HepG2 (cell line): Measurements from ENCODE around the gene CD28. TPM values are rescaled to one million over a fixed set of nuclear protein-coding genes. Genes with fewer than 3 reads are reported as not detected.

Source experiments
- ATAC-seq: fragments of 200-7000 bp; cut with Tn5 transposase; 3 replicates; pipeline ENCODE4 v1.9.1; 2020; ENCODE audit warnings: mild to moderate bottlenecking, moderate library complexity
- BruUV-seq: library from RNA; stranded (reverse); fragments of 400-500 nt; replicated peaks from 2 replicates; lab custom pipeline; 2021; lab: Mats Ljungman, UMichigan
- CTCF ChIA-PET: fragments of 300-600 bp; formaldehyde crosslinking; extraction: SDS; loops from one replicate; lab custom pipeline; 2021; ENCODE audit warnings: low total read pairs, inconsistent platforms, low intra/inter-chr PET ratio; lab: Yijun Ruan, JAX
- POLR2A ChIA-PET: fragments of 350-600 bp; sonication (Branson Sonifier 250); formaldehyde crosslinking; loops from one replicate; lab custom pipeline; 2020; ENCODE audit warnings: antibody characterized with exemption, inconsistent platforms; lab: Yijun Ruan, JAX
- DNase-seq: peaks from one replicate; pipeline ENCODE4 v3.0.0-alpha.2; 2015; ENCODE audit warnings: low spot score
- FAIRE-seq: peaks from 3 replicates; lab custom pipeline; 2011; peaks lifted over from hg19 to GRCh38; lab: Jason Lieb, UNC
- H2AFZ ChIP-seq: one replicate; pipeline ENCODE4 v1.6.1; 2011; ENCODE audit warnings: low read length, inconsistent platforms
- H3K27ac ChIP-seq: fragments of 300-600 bp; 3 replicates; pipeline ENCODE4 v1.8.0; 2011; ENCODE audit warnings: mixed run types, mild to moderate bottlenecking, mixed read lengths, low read length, inconsistent platforms; ENCODE audit not compliant: insufficient read depth; ENCODE audit errors: extremely low read length
- H3K27me3 ChIP-seq, 2 experiments: fragments of 200-600 bp in 1 of 2; 2 replicates in 1 of 2; 3 replicates in 1 of 2; pipeline versions ENCODE4 v1.6.0 to v1.8.0; 2011; ENCODE audit warnings: low read length in 2 of 2, mild to moderate bottlenecking in 2 of 2, moderate library complexity in 2 of 2, inconsistent platforms in 1 of 2; ENCODE audit not compliant: insufficient read depth in 2 of 2, control insufficient read depth in 1 of 2
- H3K36me3 ChIP-seq, 2 experiments: fragments of 200-600 bp in 1 of 2; replicated peaks in 1 of 2; 2 replicates in 1 of 2; 3 replicates in 1 of 2; pipeline versions ENCODE4 v1.5.1 to v1.8.0; 2011; ENCODE audit warnings: low read length in 2 of 2, inconsistent platforms in 1 of 2; ENCODE audit not compliant: insufficient read depth in 2 of 2, control insufficient read depth in 1 of 2
- H3K4me1 ChIP-seq: 2 replicates; pipeline ENCODE4 v1.5.1; 2012; ENCODE audit warnings: low read length, inconsistent platforms; ENCODE audit not compliant: insufficient read depth
- H3K4me2 ChIP-seq: 2 replicates; pipeline ENCODE4 v1.6.0; 2011; ENCODE audit warnings: low read depth, low read length, inconsistent platforms
- H3K4me3 ChIP-seq, 3 experiments: fragments of 200-600 bp in 1 of 3; sonication (generic), shearing (Covaris generic) in 1 of 3; replicated peaks in 1 of 3; 2 replicates each; pipeline ENCODE4 v1.5.1; 2011 to 2016; ENCODE audit warnings: low read length in 3 of 3, inconsistent platforms in 2 of 3, low read depth in 2 of 3, mild to moderate bottlenecking in 2 of 3, control low read depth in 1 of 3, mixed read lengths in 1 of 3; ENCODE audit not compliant: insufficient read depth in 1 of 3
- H3K79me2 ChIP-seq: one replicate; pipeline ENCODE4 v1.6.1; 2011; ENCODE audit warnings: low read length, inconsistent platforms; ENCODE audit not compliant: insufficient read depth
- H3K9ac ChIP-seq: 2 replicates; pipeline ENCODE4 v1.6.0; 2011; ENCODE audit warnings: mild to moderate bottlenecking, low read depth, low read length, inconsistent platforms; ENCODE audit not compliant: insufficient read depth
- H3K9me3 ChIP-seq: 2 replicates; pipeline ENCODE4 v1.5.1; 2012; ENCODE audit warnings: mild to moderate bottlenecking, low read length
- H4K20me1 ChIP-seq: 2 replicates; pipeline ENCODE4 v1.6.0; 2011; ENCODE audit warnings: inconsistent platforms, mild to moderate bottlenecking, low read length, moderate library complexity; ENCODE audit not compliant: insufficient read depth
- ARID2 ChIP-seq: sonication (generic); formaldehyde crosslinking; IDR thresholded peaks from 2 replicates; pipeline ENCODE4 v1.8.1; 2022; ENCODE audit warnings: mild to moderate bottlenecking, missing genetic modification reagents, borderline replicate concordance
- ETS1 ChIP-seq: sonication (generic); formaldehyde crosslinking; IDR thresholded peaks from 2 replicates; pipeline ENCODE4 v1.4.0; 2020; ENCODE audit warnings: missing genetic modification reagents
- MAFF ChIP-seq: IDR thresholded peaks from 2 replicates; pipeline ENCODE4 v1.6.1; 2011; ENCODE audit warnings: low read depth, low read length, improper control_type of control experiment
- MAFK ChIP-seq, 2 experiments: IDR thresholded peaks in 1 of 2; conservative IDR thresholded peaks in 1 of 2; 2 replicates each; pipeline ENCODE4 v1.6.1; 2011; ENCODE audit warnings: improper control_type of control experiment in 2 of 2, low read length in 2 of 2
- NFATC3 ChIP-seq: sonication (generic); formaldehyde crosslinking; IDR thresholded peaks from 2 replicates; pipeline ENCODE4 v1.5.1; 2020; ENCODE audit warnings: mild to moderate bottlenecking, missing genetic modification reagents
- ZNF354B ChIP-seq: sonication (generic); formaldehyde crosslinking; IDR thresholded peaks from 2 replicates; pipeline ENCODE4 v1.8.0; 2022; ENCODE audit warnings: mild to moderate bottlenecking, missing genetic modification reagents
- ZNF362 ChIP-seq: sonication (generic); formaldehyde crosslinking; IDR thresholded peaks from 2 replicates; pipeline ENCODE4 v1.4.0; 2020; ENCODE audit warnings: missing genetic modification reagents, mild to moderate bottlenecking, borderline replicate concordance
- ZNF556 ChIP-seq: sonication (generic); formaldehyde crosslinking; IDR thresholded peaks from 2 replicates; pipeline ENCODE4 v1.4.0; 2020; ENCODE audit warnings: mild to moderate bottlenecking, missing genetic modification reagents, borderline replicate concordance
- ZNF747 ChIP-seq: sonication (generic); formaldehyde crosslinking; IDR thresholded peaks from 2 replicates; pipeline ENCODE4 v1.8.1; 2023; ENCODE audit warnings: missing genetic modification reagents, mild to moderate bottlenecking, borderline replicate concordance
- WGBS: methylation state at CpG from one replicate; pipeline ENCODE4 v1.1.6; 2017; ENCODE audit warnings: low lambda C conversion rate; 5-methylcytosine and 5-hydroxymethylcytosine counted together
- in situ Hi-C: cut with HindIII; loops from 2 replicates; pipeline ENCODE4 v1.10.0; 2017; ENCODE audit warnings: low pct_unique_long_range_greater_than_20kb; ENCODE audit not compliant: extremely low pct_ligation_motif_present
- intact Hi-C: fragments of 100-400 bp; cut with micrococcal nuclease; formaldehyde crosslinking; loops from one replicate; pipeline ENCODE4 v1.10.0; 2022; ENCODE audit not compliant: unreplicated experiment
- polyA plus RNA-seq, 8 experiments: library from polyadenylated mRNA; depleted of rRNA in 3 of 8; stranded (reverse) in 7 of 8; unstranded in 1 of 8; fragments of >200 nt; fragmentation: Illumina TruSeq in 4 of 8; extraction: Trizol in 4 of 8; gene quantifications; 2 replicates each; pipeline versions ENCODE4 v1.2.1 to v1.2.3, GENCODE V29; 2011 to 2016; ENCODE audit warnings: low read depth in 4 of 8, missing spikeins in 1 of 8, mixed read lengths in 1 of 8; ENCODE audit not compliant: insufficient read depth in 1 of 8
- total RNA-seq, 5 experiments: library from RNA; depleted of rRNA; stranded (reverse); fragments of >200 nt; fragmentation: Illumina TruSeq; extraction: Trizol; gene quantifications; 2 replicates each; pipeline ENCODE4 v1.2.3, GENCODE V29; 2016; ENCODE audit warnings: low read depth in 1 of 5

Gene CD28
- total and polyA plus RNA-seq, 2 of the 13 experiments (the other 11 are each of a cell fraction or from before 2014, with no cell fraction given): not detected

- no peak overlapping the region for H2AFZ ChIP-seq
- H4K20me1 ChIP-seq: no peaks in the 10 kb centered on the region
- 66% methylated on average over 4 of the region's 4 CpGs for WGBS
- TF ChIP-seq ZNF556 (CRISPR knock-in tag) (no peak), ARID2 (0 out of 2 replicates have a peak, but pooled peaks have one; percentile 30)
- TF ChIP-seq, all 625 proteins: peak for 1
- no peak for FAIRE-seq
- BruUV-seq: no TSS peak
- H3K27me3 ChIP-seq: no peaks in the 10 kb centered on the region
- ChIA-PET POLR2A (interaction anchor here (1.1 kb wide), 1 partner anchor 123 kb away, joined by 3 read pairs; no protein-coding TSS in a partner anchor), CTCF (no interaction called here)
- intact Hi-C loops (loop anchor here (5.0 kb wide), 1 partner anchor 122 kb away; no protein-coding TSS in a partner anchor), in situ Hi-C loops (no loop called here)
- no peaks in the 10 kb centered on the region for H3K79me2 ChIP-seq
- DNase-seq: no peak
- H3K4me3 ChIP-seq: no peak overlapping the region; a peak in 1 of 6 replicates
- no peaks in the 10 kb centered on the region for H3K36me3 ChIP-seq
- peaks cover 65% of the 10 kb centered on the region for H3K4me1 ChIP-seq
- ATAC-seq: peak; percentile 56
- no peak overlapping the region for H3K9ac ChIP-seq
- H3K27ac ChIP-seq: no peak overlapping the region
- H3K4me2 ChIP-seq: peak overlapping the region; percentile 47
- no peaks in the 10 kb centered on the region for H3K9me3 ChIP-seq
These were observed 16.4 kb upstream of the CD28 start for GRCh38 chr2:203690117-203690431.

GRCh38 chr2:203690441-203691047, 15.9 kb upstream of the CD28 start:
- DNase-seq (no peak), ATAC-seq (peak; percentile 40), FAIRE-seq (no peak)
- no peaks in the 10 kb centered on the region for H4K20me1 ChIP-seq
- H3K4me1 ChIP-seq: peaks cover 69% of the 10 kb centered on the region
- H3K27me3 ChIP-seq: no peaks in the 10 kb centered on the region
- H3K9me3 ChIP-seq: no peaks in the 10 kb centered on the region
- H3K4me2 ChIP-seq: peak overlapping the region; percentile 47
- in situ Hi-C loops: no loop called here
- CTCF ChIA-PET: no interaction called here
- POLR2A ChIA-PET: interaction anchor here (1.1 kb wide), 1 partner anchor 123 kb away, joined by 3 read pairs; no protein-coding TSS in a partner anchor
- H2AFZ ChIP-seq: no peak overlapping the region
- no peaks in the 10 kb centered on the region for H3K79me2 ChIP-seq
- WGBS: 32% methylated on average over 5 of the region's 5 CpGs
- no TSS peak for BruUV-seq
- H3K27ac ChIP-seq: no peak overlapping the region
- no peak overlapping the region for H3K4me3 ChIP-seq
- intact Hi-C loops: loop anchor here (5.0 kb wide), 1 partner anchor 122 kb away; no protein-coding TSS in a partner anchor
- H3K9ac ChIP-seq: no peak overlapping the region
- no peaks in the 10 kb centered on the region for H3K36me3 ChIP-seq
- TF ChIP-seq MAFK (conservative IDR thresholded peaks at IDR 0.05 in 1 of 2, IDR thresholded peaks at IDR 0.05 in 1 of 2; ENCODE audit: low read length in 2 of 2): peak; percentile 62 to 77
- TF ChIP-seq ZNF354B (CRISPR knock-in tag): no peak
- peak; percentile 42; the same call in 1 of the 2 replicates for TF ChIP-seq MAFF
- peak; percentile 0; the same call in 1 of the 2 replicates for TF ChIP-seq ZNF362 (CRISPR knock-in tag)
- TF ChIP-seq ETS1 (CRISPR knock-in tag): no peak
- TF ChIP-seq ZNF747: no peak
- no peak for TF ChIP-seq NFATC3
